Umbilical cord (tissue), 2 donors: ENCODE data around the gene SLC16A8. TPM values are rescaled to one million over a fixed set of nuclear protein-coding genes. Genes with fewer than 3 reads are reported as not detected.
"Not testable (repeated sequence)": the region's sequence is repeated elsewhere in the genome, so short reads cannot be mapped to it uniquely, and the experiment has no call there.

Experiments
- DNase-seq: peaks from one replicate; pipeline ENCODE4 v3.0.0-alpha.2; 2015; ENCODE audit warnings: low spot score
- total RNA-seq: library from RNA; depleted of rRNA; stranded (reverse); fragments of >200 nt; gene quantifications from one replicate; pipeline ENCODE4 v1.2.3, GENCODE V29; 2014; ENCODE audit warnings: low replicate concordance; ENCODE audit not compliant: insufficient read depth

Gene SLC16A8, protein sequence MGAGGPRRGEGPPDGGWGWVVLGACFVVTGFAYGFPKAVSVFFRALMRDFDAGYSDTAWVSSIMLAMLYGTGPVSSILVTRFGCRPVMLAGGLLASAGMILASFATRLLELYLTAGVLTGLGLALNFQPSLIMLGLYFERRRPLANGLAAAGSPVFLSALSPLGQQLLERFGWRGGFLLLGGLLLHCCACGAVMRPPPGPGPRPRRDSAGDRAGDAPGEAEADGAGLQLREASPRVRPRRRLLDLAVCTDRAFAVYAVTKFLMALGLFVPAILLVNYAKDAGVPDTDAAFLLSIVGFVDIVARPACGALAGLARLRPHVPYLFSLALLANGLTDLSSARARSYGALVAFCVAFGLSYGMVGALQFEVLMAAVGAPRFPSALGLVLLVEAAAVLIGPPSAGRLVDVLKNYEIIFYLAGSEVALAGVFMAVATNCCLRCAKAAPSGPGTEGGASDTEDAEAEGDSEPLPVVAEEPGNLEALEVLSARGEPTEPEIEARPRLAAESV
- total RNA-seq, result not detected

DNA sequence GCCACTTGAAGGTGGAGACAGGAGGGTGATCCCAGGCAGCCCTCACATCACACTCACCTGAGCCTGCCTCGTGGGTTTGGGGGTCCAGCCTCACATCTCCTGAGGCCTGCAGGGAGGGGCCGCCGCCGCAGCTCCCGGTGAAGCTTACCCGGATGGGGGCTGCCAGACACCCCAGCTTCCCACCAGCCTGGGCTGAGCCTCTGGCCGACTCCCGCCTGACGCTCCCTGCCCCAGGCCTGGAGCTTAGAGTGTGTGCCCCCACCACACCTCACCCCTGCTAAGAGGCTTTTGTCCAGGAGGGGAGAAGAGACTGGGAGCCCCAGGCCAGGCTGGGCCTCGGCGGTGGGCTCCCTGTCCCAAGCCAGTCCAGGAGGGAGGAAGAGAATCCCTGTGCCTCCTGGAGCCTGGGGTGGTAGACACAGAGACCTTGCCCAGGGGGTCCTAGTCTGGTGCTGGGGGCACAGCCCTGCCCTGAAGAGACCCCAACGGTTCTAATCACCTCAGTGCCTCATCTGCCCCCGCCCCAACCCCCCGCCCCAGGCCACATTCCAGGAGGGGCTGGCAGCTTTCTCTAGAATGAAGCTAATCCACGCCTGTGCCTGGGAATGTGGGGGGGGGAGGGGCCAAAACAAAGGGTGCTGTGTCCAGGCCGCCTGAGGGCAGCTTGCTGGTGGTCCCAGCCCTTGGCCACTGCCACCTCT, at the start of gene SLC16A8:
TSS of gene SLC16A8 (minus strand) at position 254 of the 701 bp plus-strand sequence. CDS start 1,311 bp downstream, outside the sequence.
- no peak for DNase-seq

DNA sequence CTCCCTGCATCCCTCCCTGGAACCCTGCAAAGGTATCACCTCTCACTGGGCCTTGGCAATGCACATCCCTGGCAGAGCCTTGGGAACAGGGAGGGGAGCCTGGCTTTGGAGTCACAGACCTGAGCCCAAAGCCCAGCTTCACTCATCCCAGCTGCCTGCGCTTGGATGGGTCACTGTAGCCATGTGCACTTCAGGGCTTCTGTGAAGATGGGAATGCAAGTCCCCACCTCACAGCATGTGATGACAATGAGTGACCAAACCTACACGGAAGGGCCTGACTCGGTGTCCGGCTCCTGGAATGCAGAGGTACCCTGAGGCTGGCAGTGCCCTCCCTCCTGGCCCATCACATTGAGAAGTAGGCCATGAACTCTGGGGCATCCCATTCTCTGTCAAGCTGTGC, 49.3 kb upstream of the SLC16A8 start:
- no peak for DNase-seq

DNA sequence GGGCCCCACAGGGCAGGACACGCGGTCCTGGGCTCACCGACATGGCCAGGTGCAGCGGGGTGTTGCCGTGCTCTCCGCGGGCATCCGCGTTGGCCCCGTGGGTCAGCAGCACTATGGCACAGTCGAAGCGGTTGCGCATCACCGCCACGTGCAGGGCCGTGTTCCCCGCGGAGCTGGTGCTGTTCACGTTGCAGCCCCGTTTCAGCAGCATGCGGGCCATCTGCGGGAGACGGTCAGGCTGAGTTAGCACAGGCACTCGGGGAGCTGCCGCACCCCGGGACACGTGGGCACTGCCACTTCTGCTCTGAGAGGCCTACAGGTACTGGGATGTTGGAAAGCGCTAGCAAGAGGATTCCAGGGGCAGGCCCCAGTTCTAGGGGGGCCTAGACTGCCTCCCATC, 48.8 kb upstream of the SLC16A8 start:
- DNase-seq, result no peak

DNA sequence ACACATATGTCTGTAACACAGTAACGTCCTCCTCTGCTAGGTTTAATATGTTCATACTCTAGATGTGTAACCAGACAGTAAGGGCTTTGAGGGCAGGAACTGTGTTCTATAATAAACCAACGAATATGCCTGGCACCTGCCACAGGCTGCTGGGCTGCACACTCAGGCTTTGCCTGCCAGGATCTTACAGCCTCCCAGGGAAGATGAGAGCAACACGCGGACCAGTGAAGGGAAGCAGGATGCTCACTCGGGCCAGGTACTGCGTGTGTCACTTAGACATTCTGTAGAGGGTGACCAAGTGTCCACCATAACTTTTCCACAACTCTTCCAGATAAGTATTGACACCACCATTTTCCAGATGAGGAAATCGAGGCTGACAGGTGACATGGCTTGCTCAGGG, 48.2 kb upstream of the SLC16A8 start:
- no peak for DNase-seq

DNA sequence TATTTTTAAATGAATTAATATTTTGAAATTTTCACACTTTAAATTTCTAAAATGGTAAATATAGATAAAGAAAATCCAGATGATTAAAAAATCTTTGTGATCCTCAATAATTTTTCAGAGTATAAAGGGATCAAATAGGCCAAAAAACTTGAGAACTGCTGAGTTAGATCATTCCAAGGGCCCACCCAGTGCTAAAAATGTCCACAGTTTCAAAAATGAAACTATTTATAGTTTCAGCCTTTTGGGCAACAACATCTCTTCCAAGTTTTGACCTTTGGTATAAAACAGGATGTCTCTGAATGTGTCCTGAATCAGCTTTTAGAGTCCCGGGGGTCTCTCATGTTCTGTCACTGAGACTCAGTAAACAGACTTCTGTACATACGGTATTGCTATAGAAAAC, 47.4 kb upstream of the SLC16A8 start:
- DNase-seq, result no peak

DNA sequence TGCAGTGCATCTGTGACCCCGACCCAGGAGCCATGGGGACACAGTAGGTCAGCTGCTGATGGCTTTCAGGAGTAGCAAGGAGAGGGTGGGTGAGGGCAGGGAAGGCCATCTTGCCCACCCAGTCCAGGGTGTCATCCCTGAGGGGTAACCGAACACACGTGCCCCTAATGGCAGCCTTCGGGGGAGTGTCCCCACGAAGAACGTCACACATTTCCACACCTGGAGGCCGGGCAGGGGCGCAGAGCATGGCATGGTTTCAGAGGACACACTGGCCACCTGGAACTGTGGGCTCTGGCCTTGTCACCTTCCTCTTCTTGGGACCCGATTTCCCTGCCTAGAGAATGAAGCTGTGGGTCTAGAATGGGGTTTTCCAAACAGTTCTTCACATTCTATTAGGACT, 45.9 kb upstream of the SLC16A8 start:
- DNase-seq, result no peak

DNA sequence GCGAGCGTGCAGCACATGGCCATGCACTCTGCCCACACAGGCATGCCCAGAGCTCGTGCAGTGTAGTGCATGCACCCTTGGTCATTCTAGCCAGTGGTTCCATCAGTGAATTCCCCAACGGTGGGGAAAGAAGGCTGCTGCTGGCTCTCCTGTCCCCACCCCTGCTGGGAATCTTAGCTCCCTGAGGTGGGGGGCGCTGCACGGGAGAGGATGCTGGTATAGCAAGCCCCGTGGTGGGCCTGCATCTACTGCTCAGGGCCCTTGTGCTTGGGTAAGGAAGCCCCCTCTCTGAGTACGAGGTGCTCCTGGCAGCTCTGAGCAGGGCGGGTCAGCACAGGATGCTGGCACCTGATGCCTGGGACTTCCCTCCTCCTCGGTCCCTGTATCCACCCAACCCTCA, 45.0 kb upstream of the SLC16A8 start:
- DNase-seq, result no peak

DNA sequence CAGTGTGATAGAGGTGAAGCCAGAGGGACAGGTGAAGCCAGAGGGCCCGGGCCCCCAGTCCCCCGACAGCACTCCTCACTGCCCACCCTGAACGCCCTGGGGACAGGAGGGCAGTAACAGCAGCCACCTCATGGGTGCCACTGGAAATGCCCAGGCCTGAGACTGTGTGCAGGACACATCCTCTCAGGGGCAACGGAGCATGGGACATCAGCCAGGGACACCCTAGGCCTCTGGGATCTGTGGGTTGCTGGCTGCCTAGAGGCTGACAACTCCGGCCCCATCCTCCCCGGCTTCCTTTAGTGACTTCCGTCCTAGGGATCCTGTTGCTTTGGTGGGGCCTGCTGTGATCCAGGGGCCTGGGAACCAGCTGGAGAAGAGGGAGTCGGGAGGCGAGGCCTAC, 43.9 kb upstream of the SLC16A8 start:
- no peak for DNase-seq

DNA sequence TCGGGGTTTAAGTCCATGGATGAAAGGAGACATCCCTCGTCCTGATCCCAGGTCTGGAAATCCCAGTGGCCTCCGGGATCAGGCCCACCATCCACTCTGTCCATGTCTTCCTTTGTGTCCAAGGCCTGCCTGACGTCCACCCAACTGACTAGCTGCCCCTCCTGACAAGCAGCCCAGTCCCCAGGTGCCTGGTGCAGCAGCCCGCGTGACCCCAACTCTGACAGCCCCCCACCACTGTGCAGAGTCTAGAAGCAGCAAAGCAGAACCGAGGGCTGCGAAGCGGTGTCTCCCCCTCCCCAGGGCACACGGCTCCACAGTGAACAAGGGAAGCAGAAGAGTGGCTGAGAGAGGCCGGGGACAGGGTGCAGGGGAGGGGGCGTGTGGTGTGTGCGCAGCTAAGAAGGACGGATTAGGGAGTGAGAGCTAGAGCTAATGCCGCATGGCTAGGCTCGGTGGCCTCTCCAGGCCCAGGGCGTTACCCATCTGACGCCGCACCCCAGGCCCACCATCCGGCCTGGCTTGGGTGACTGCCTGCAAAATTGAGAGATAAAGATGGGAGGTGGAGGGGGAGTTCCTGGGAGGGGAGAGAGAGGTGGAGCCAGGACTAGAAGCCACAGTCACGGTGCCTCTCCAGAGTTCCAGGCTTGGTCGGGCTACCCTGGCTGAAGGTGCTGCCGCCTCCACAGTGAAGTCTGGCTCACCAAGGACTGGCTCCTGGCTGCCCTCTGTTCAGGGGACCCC, 43.1 kb upstream of the SLC16A8 start:
- DNase-seq, result peak; percentile 52

DNA sequence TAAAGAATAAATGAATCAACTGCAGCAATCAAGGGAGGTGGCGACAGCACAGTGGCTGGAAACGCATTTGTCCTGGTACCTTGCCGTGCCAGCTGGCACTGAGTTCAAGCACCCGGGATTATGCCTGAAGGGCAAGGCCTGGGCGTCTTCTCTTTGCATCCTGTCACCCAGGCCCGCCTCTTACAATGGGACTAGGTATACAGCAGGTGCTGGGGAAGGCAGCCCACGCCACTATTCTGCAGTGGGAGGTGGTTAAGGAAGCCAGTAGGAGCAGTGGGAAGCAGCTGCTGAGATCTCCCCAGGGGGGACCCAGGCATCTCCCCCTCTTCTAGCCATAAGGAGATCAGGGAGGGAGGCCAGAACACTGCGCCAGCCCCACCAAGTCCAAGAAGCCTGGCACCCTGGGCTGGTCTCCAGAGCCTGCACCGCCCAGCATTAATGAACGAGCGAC, 41.8 kb upstream of the SLC16A8 start:
- DNase-seq, result no peak

DNA sequence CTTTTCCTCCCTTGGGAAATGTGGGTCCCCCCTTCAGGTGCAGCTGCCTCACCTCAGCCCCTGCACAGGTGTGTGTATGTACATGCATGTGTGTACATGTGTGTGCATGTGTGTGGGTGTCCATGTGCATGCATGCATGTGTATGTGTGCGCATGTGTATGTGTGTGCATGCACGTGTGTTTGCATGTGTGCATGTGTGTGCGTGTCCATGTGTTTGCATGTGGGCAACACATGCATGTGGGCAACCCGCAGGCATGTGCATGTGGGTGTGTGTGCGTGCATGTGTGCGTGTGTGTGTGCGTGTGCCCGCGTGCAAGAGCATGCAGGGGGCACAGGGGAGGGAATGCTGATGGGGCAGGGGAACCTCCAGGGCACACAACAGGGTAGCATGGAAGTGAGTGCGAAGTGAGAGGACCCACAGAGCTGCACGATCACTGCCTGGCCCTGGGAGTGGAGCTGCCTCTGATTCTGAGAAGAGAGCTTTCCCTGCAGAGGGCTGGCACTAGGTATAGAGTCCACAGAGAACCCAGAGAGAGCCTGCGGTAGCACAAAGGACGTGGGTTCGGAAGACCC, 41.1 kb upstream of the SLC16A8 start:
- no peak for DNase-seq

DNA sequence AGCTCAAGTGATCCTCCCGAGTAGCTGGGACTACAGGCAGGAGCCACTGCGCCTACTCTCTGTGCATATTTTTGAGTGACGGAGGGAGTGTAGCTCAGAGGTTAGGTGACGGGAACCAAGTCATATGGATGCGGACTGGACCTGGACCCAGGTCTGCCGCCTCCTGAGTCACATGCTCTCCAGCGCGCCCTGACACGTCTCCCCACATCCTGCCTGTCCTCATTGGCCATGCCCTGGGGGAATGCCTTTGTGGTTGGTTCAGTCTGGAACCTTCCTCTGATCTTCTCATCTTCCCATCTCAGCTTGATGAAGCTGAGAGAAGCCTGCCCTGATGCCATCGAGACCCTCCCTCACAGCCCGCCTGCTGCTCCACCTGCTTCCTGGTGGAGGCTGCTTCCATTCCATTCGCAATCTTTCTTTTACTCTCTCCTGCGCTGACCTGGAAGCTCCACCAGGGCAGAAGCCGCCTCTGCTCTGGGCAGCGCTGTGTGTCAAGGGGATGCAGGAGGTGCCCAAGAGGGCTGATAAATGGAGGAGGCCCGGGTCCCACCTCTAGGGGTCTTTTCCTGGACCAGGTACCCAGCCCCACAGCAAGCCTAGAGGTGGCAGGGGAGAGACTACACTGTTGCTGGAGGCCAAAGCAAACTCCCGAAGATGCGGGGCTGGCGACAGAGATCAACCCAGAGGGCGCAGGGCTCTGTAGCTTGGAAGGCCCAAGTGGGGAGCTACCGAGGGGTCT, 40.4 kb upstream of the SLC16A8 start:
- no peak for DNase-seq

DNA sequence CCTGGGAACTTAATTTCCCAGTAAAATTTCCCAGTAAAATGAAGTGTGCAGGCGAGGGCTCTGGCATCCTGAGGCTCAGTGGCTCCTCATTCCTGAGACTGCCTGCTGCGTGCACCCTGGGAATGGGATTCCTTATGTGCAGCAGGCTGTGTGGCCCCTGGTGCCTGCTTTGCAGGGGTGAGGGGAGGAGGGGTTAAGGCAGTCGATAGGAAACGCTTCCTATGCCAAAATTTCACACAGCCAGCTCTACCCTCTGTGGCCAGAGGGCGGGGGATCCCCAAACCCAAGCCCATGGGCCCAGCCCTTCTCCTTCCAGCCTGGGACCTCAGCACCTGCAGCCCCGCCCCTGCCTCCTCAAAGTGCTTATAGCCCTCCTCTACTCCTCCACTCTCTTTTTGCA, 38.6 kb upstream of the SLC16A8 start:
- DNase-seq, result no peak

DNA sequence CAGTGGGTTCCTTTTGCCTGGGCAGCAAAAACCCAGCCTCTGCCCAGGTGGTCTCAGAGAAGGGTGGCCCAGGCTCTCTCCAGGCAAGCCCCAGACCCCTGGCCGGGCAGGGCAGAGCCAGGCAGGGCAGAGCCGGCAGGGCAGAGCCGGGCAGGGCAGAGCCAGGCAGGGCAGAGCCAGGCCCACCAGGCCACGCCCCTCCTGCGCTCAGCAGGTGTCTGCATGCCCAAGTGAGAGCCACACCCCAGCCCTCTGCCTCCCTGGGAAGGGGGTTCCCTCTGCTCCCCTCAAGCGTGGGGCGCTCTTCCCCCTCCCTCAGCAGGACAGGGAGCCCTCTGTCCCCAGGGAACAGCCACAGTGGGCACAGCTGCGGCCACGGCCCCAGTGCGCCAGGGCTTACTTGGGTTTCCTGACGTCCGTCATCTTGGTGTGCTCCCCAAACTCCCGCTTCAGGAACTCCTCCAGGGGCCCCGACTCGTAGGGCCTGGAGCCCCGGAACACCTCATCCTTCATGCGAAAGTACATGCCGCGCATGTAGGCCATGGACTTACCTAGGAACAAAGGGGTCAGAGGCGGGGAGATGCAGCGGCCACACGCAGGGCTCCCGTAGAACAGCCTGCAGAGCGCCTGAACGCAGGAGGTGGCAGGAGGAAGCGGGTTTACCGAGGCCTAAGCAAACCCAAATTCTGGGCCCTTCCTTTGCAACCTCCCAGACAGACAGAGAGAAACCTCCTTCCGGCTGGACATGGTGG, 36.6 kb upstream of the SLC16A8 start:
- DNase-seq, result no peak

DNA sequence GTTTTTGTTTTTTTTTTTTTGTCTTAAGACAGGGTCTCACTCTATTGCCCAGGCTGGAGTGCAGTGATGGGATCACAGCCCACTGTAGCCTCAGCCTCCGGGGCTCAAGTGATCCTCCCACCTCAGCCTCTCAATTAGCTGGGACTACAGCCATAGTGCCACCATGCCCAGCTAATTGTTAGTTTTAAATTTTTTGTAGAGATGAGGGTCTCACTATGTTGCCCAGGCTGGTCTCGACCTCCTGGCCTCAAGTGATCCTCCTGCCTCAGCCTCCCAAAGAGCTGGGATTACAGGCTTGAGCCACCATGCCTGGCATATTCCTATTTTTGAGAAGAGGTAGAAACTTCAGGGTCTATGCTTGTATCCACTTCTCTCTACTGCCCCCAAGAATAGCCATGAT, 34.8 kb upstream of the SLC16A8 start:
- DNase-seq, result not testable (repeated sequence)

DNA sequence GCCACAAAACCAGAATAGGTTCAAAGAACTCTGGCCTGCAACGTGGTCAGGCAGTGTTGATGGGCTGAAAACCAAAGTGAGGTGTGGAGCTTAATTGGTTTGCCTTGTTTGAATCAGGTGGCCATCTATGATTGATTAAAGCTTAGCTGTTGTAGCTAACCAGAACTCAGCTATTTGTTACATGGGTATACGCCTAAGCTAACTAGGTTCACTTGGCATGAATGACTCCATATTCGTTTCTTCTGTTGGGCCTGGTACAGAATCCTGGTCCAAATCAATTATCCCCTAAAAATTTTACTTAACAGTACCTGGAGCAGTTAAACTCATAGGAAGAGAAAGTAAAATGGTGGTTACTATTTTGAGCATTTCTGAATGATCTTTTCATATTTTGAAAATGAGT, 34.2 kb upstream of the SLC16A8 start:
- no peak for DNase-seq

DNA sequence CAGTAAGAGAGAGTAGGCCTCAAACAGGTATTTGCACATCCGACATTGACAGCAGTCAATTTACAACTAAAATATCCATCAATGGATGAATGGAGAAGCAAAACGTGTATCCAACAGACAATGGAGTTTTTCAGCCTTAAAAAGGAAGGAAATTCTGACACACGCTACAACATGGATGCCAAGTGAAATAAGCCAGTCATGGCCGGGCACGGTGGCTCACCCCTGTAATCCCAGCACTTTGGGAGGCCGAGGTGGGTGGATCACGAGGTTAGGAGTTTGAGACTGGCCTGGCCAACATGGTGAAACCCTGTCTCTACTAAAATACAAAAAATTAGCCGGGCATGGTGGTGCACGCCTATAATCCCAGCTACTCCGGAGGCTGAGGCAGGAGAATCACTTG, 33.6 kb upstream of the SLC16A8 start:
- DNase-seq, result not testable (repeated sequence)

DNA sequence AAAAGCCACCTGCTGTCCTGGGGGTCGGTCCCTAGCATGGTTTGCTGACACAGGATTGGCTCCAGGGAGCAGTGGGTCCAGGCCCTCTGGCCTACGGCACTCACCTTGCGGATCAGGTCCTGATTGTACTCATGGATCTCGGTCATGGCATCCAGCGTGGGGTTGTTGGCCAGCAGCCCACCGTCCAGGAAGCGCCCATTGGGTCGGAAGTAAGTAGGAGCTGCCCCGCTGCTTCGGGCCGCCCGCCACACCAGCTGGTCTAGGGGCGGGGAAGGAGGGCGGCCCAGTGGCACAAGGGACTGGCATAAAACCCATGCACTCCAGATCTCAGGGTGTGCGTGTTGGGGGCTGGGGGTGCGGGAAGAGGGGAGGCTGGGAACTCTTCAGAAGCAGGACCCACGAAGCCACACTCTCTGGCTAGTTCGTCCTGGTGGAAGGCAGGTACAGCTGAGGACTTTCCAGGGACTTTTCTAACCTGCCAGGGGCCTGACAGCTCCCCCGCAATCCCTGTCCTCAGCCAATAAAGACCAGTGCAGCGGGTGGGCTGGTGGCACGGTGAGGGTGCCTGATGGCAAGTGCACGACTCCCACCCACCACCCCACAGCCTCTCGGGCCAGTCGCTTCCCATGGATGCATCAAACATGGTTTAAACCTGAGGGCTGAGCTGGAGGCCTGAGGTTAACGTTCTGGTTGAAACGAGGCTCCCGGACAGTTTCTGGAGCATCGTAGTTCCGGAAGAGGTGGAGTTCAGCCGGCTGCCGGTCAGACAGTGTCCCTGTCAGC, 31.6 kb upstream of the SLC16A8 start:
- DNase-seq, result no peak
